GM23248 (cell line): Measurements from ENCODE around the gene PKD1. TPM values are rescaled to one million over a fixed set of nuclear protein-coding genes. Genes with fewer than 3 reads are reported as not detected.

Experiments used
- DNase-seq: peaks from one replicate; pipeline ENCODE4 v3.0.0-alpha.2; 2015
- H2AFZ ChIP-seq: fragments of 200-600 bp; sonication (generic); 2 replicates; pipeline ENCODE4 v1.6.1; 2016; ENCODE audit warnings: antibody characterized with exemption
- H3F3A ChIP-seq: fragments of 200-600 bp; sonication (generic); 2 replicates; pipeline ENCODE4 v1.6.1; 2016; ENCODE audit warnings: mild to moderate bottlenecking, antibody characterized with exemption, mixed run types; ENCODE audit not compliant: insufficient read depth
- H3K27ac ChIP-seq: fragments of 200-600 bp; sonication (generic); 2 replicates; pipeline ENCODE4 v1.5.1; 2016; ENCODE audit warnings: mild to moderate bottlenecking
- H3K27me3 ChIP-seq: fragments of 200-600 bp; sonication (generic); replicated peaks from 2 replicates; pipeline ENCODE4 v1.6.1; 2016; ENCODE audit warnings: mild to moderate bottlenecking; ENCODE audit not compliant: insufficient read depth
- H3K36me3 ChIP-seq: fragments of 200-600 bp; sonication (generic); 2 replicates; pipeline ENCODE4 v1.6.1; 2016; ENCODE audit warnings: low read depth, mild to moderate bottlenecking
- H3K4me1 ChIP-seq: fragments of 200-600 bp; sonication (generic); 2 replicates; pipeline ENCODE4 v1.6.1; 2016; ENCODE audit warnings: mild to moderate bottlenecking; ENCODE audit not compliant: insufficient read depth
- H3K4me2 ChIP-seq: fragments of 200-600 bp; sonication (generic); one replicate; pipeline ENCODE4 v1.6.1; 2016; ENCODE audit warnings: mild to moderate bottlenecking; ENCODE audit not compliant: unreplicated experiment
- H3K4me3 ChIP-seq: fragments of 200-600 bp; sonication (generic); 2 replicates; pipeline ENCODE4 v1.5.1; 2016; ENCODE audit warnings: mild to moderate bottlenecking
- H3K79me2 ChIP-seq: fragments of 200-600 bp; sonication (generic); 2 replicates; pipeline ENCODE4 v1.6.1; 2016; ENCODE audit warnings: mild to moderate bottlenecking; ENCODE audit not compliant: insufficient read depth
- H3K9ac ChIP-seq: fragments of 200-600 bp; sonication (generic); 2 replicates; pipeline ENCODE4 v1.6.1; 2016; ENCODE audit warnings: mild to moderate bottlenecking
- H3K9me2 ChIP-seq: fragments of 200-600 bp; sonication (generic); 2 replicates; pipeline ENCODE4 v1.6.1; 2016; ENCODE audit warnings: mixed run types, mild to moderate bottlenecking, moderate library complexity; ENCODE audit not compliant: insufficient read depth
- H3K9me3 ChIP-seq: fragments of 200-600 bp; sonication (generic); one replicate; pipeline ENCODE4 v1.6.1; 2017; ENCODE audit warnings: low read depth
- H4K20me1 ChIP-seq: fragments of 200-600 bp; sonication (generic); 2 replicates; pipeline ENCODE4 v1.6.0; 2016; ENCODE audit not compliant: insufficient read depth
- EZH2 ChIP-seq: fragments of 200-600 bp; sonication (generic); IDR thresholded peaks from 2 replicates; pipeline ENCODE4 v1.6.1; 2018; ENCODE audit warnings: antibody characterized with exemption, mild to moderate bottlenecking; ENCODE audit not compliant: insufficient read depth, poor library complexity, severe bottlenecking
- EZH2phosphoT487 ChIP-seq: fragments of 200-600 bp; sonication (generic); IDR thresholded peaks from 2 replicates; pipeline ENCODE4 v1.6.1; 2018; ENCODE audit warnings: antibody characterized with exemption, moderate library complexity, mild to moderate bottlenecking, low read depth; ENCODE audit not compliant: insufficient read depth
- WGBS, 2 experiments: methylation state at CpG; one replicate each; pipeline ENCODE4 v1.1.6; 2015 to 2017; ENCODE audit warnings: low lambda C conversion rate in 2 of 2, low coverage in 1 of 2; ENCODE audit errors: missing lambda C conversion rate in 2 of 2; 5-methylcytosine and 5-hydroxymethylcytosine counted together
- in situ Hi-C: fragments of 300-500 bp; cut with MboI; formaldehyde crosslinking; loops from 2 replicates; pipeline ENCODE4 v1.15.0; 2020
- polyA plus RNA-seq: library from polyadenylated mRNA; unstranded; fragments of >200 nt; fragmentation: Nextera tagmentation; extraction: Ambion mirVana; gene quantifications from 2 replicates; pipeline ENCODE4 v1.2.1, GENCODE V29; 2016
- total RNA-seq: library from RNA; depleted of rRNA; stranded (reverse); fragments of >200 nt; shearing (Covaris generic); gene quantifications from 2 replicates; pipeline ENCODE4 v1.2.3, GENCODE V29; 2014

Gene PKD1
- total and polyA plus RNA-seq, 2 experiments from 2014 or later = 48.4 to 201 TPM

- no peak overlapping the region for H3K9ac ChIP-seq
- H3K4me2 ChIP-seq = no peak overlapping the region
- H3K4me1 ChIP-seq = no peaks in the 10 kb centered on the region
- H3K4me3 ChIP-seq = no peak overlapping the region
- TF ChIP-seq EZH2phosphoT487 = no peak
- TF ChIP-seq EZH2 = no peak
- no peaks in the 10 kb centered on the region for H3K27me3 ChIP-seq
- no peak overlapping the region for H3K27ac ChIP-seq
- no peak overlapping the region for H2AFZ ChIP-seq
- in situ Hi-C loops = no loop called here
- H3K9me2 ChIP-seq = no peaks in the 10 kb centered on the region
- H4K20me1 ChIP-seq = no peaks in the 10 kb centered on the region
- no peaks in the 10 kb centered on the region for H3F3A ChIP-seq
- DNase-seq = no peak
- 91 to 94% methylated on average over 18 of the region's 18 CpGs for WGBS, 2 experiments
- no peaks in the 10 kb centered on the region; the same call in 1 of the 2 replicates for H3K36me3 ChIP-seq
- no peaks in the 10 kb centered on the region for H3K9me3 ChIP-seq
- peaks cover 52% of the 10 kb centered on the region for H3K79me2 ChIP-seq
Observed at GRCh38 chr16:2167068-2167638, 31.5 kb upstream of the PKD1 start.

DNA sequence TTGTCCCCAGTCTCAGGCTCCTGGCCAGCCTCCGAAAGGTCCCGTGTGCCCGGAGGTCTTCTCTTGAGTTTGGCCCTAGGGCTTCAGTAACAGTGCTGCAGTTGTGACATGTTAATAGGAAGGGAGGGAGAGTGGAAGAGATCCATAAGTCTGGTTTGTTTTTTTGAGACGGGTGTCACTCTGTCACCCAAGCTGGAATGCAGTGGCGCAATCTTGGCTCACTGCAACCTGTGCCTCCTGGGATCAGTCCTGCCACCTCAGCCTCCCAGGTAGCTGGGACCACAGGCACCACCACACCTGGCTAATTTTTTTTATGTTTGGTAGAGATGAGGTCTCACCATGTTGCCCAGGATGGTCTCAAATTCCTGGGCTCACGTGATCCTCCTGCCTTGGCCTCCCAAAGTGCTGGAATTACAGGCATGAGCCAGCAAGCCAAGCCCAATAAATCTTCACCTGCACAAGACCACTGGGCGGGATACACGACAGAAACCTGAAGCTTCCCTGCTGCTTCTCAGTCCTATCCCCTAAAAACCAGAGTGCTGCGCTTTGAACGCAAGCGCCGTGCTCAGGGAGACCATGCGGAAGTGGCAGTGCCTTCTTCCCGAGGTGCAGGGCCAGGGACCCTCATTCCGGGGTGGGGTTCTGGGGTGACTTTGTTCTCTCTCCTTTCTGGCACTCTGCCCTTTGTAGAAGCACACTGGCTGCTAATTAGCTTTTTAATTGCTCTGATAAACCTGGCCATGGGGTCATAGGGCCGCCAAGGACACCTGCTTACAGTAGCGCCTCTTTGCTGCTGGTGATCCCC lies 30.8 kb upstream of the PKD1 start:
- DNase-seq = no peak
- Histone ChIP-seq H2AFZ (no peak overlapping the region), H3K4me3 (no peak overlapping the region), H3K27ac (no peak overlapping the region), H3K79me2 (peaks cover 58% of the 10 kb centered on the region), H3F3A (no peaks in the 10 kb centered on the region), H3K9me3 (no peaks in the 10 kb centered on the region), H3K4me1 (peaks cover 5% of the 10 kb centered on the region), H3K4me2 (no peak overlapping the region), H3K27me3 (no peaks in the 10 kb centered on the region), H3K9me2 (no peaks in the 10 kb centered on the region), H4K20me1 (no peaks in the 10 kb centered on the region), H3K9ac (no peak overlapping the region), H3K36me3 (no peaks in the 10 kb centered on the region; the same call in 1 of the 2 replicates)
- in situ Hi-C loops = no loop called here
- 82 to 88% methylated on average over 17 of the region's 17 CpGs for WGBS, 2 experiments
- TF ChIP-seq EZH2phosphoT487 (no peak), EZH2 (no peak)

- peaks cover 61% of the 10 kb centered on the region for H3K79me2 ChIP-seq
- no peak for DNase-seq
- H3K27ac ChIP-seq = no peak overlapping the region
- no peak overlapping the region for H3K4me2 ChIP-seq
- H3K27me3 ChIP-seq = no peaks in the 10 kb centered on the region
- H3K4me3 ChIP-seq = no peak overlapping the region
- no peak overlapping the region for H2AFZ ChIP-seq
- no peaks in the 10 kb centered on the region for H3K9me3 ChIP-seq
- WGBS, 2 experiments = 98 to 99% methylated on average over 11 to 12 of the region's 12 CpGs
- no peaks in the 10 kb centered on the region for H3K9me2 ChIP-seq
- H3K4me1 ChIP-seq = peaks cover 8% of the 10 kb centered on the region
- H3K9ac ChIP-seq = no peak overlapping the region
- H3F3A ChIP-seq = no peaks in the 10 kb centered on the region
- TF ChIP-seq EZH2 = no peak
- no peaks in the 10 kb centered on the region; the same call in 1 of the 2 replicates for H3K36me3 ChIP-seq
- in situ Hi-C loops = no loop called here
- H4K20me1 ChIP-seq = no peaks in the 10 kb centered on the region
Observed at GRCh38 chr16:2165861-2166260, 30.2 kb upstream of the PKD1 start.

GRCh38 chr16:2163211-2163881 lies 27.6 kb upstream of the PKD1 start:
- TF ChIP-seq EZH2 = no peak
- TF ChIP-seq EZH2phosphoT487 = no peak
- no peak overlapping the region for H3K9ac ChIP-seq
- H3K9me3 ChIP-seq = no peaks in the 10 kb centered on the region
- peaks cover 26% of the 10 kb centered on the region for H3K4me1 ChIP-seq
- H2AFZ ChIP-seq = no peak overlapping the region
- no peak overlapping the region for H3K4me3 ChIP-seq
- H3K9me2 ChIP-seq = no peaks in the 10 kb centered on the region
- H4K20me1 ChIP-seq = no peaks in the 10 kb centered on the region
- H3K27me3 ChIP-seq = no peaks in the 10 kb centered on the region
- H3K4me2 ChIP-seq = no peak overlapping the region
- in situ Hi-C loops = no loop called here
- H3K27ac ChIP-seq = no peak overlapping the region
- no peaks in the 10 kb centered on the region; the same call in 1 of the 2 replicates for H3K36me3 ChIP-seq
- DNase-seq = no peak
- 97 to 98% methylated on average over 24 to 26 of the region's 26 CpGs for WGBS, 2 experiments
- H3K79me2 ChIP-seq = peaks cover 79% of the 10 kb centered on the region
- no peaks in the 10 kb centered on the region for H3F3A ChIP-seq
